Astrocyte (in vitro differentiated cells and primary cell): Measurements from ENCODE around the gene CELSR3. TPM values are rescaled to one million over a fixed set of nuclear protein-coding genes. Genes with fewer than 3 reads are reported as not detected.

Experiments used
- DNase-seq: peaks from one replicate; pipeline ENCODE4 v3.0.0-alpha.2; 2010; ENCODE audit warnings: low read depth
- FAIRE-seq: peaks from 2 replicates; lab custom pipeline; 2011; peaks lifted over from hg19 to GRCh38; lab: Jason Lieb, UNC
- H2AFZ ChIP-seq: 2 replicates; pipeline ENCODE4 v1.6.0; 2012; ENCODE audit warnings: low read depth, low read length, inconsistent platforms
- H3K27ac ChIP-seq: 2 replicates; pipeline ENCODE4 v1.5.1; 2011; ENCODE audit warnings: low read depth, low read length, inconsistent platforms
- H3K27me3 ChIP-seq: 2 replicates; pipeline ENCODE4 v1.6.0; 2011; ENCODE audit warnings: low read length, inconsistent platforms; ENCODE audit not compliant: insufficient read depth
- H3K36me3 ChIP-seq: 2 replicates; pipeline ENCODE4 v1.5.1; 2011; ENCODE audit warnings: low read length, inconsistent platforms; ENCODE audit not compliant: insufficient read depth
- H3K4me1 ChIP-seq: 2 replicates; pipeline ENCODE4 v1.5.1; 2011; ENCODE audit warnings: low read length, inconsistent platforms; ENCODE audit not compliant: insufficient read depth
- H3K4me2 ChIP-seq: 2 replicates; pipeline ENCODE4 v1.6.0; 2012; ENCODE audit warnings: low read length, inconsistent platforms
- H3K4me3 ChIP-seq: 2 replicates; pipeline ENCODE4 v1.5.1; 2011; ENCODE audit warnings: low read depth, mild to moderate bottlenecking, low read length, inconsistent platforms; ENCODE audit not compliant: insufficient read depth
- H3K79me2 ChIP-seq: 2 replicates; pipeline ENCODE4 v1.6.0; 2012; ENCODE audit warnings: mild to moderate bottlenecking, low read length, inconsistent platforms; ENCODE audit not compliant: insufficient read depth
- H3K9ac ChIP-seq: 2 replicates; pipeline ENCODE4 v1.6.0; 2012; ENCODE audit warnings: mild to moderate bottlenecking, low read length, inconsistent platforms
- H3K9me3 ChIP-seq: 2 replicates; pipeline ENCODE4 v1.5.1; 2012; ENCODE audit warnings: low read depth, mild to moderate bottlenecking, low read length, inconsistent platforms; ENCODE audit not compliant: insufficient read depth
- H4K20me1 ChIP-seq: 2 replicates; pipeline ENCODE4 v1.6.0; 2012; ENCODE audit warnings: low read length, inconsistent platforms; ENCODE audit not compliant: insufficient read depth
- H3K27ac Mint-ChIP-seq: one replicate; pipeline ENCODE4 v1.8.0; 2021; ENCODE audit warnings: mild to moderate bottlenecking, mixed read lengths; ENCODE audit not compliant: unreplicated experiment
- H3K27me3 Mint-ChIP-seq: one replicate; pipeline ENCODE4 v1.8.0; 2021; ENCODE audit warnings: low read depth, mixed read lengths; ENCODE audit not compliant: unreplicated experiment
- H3K36me3 Mint-ChIP-seq: one replicate; pipeline ENCODE4 v1.8.0; 2021; ENCODE audit warnings: low read depth, mixed read lengths; ENCODE audit not compliant: unreplicated experiment
- H3K4me1 Mint-ChIP-seq: one replicate; pipeline ENCODE4 v1.8.0; 2021; ENCODE audit warnings: low read depth, mixed read lengths; ENCODE audit not compliant: unreplicated experiment
- H3K4me3 Mint-ChIP-seq: one replicate; pipeline ENCODE4 v1.8.0; 2021; ENCODE audit warnings: mild to moderate bottlenecking, moderate library complexity, mixed read lengths; ENCODE audit not compliant: unreplicated experiment
- H3K9me3 Mint-ChIP-seq: one replicate; pipeline ENCODE4 v1.8.0; 2021; ENCODE audit warnings: mild to moderate bottlenecking, mixed read lengths; ENCODE audit not compliant: unreplicated experiment
- EZH2 ChIP-seq: IDR thresholded peaks from 2 replicates; pipeline ENCODE4 v1.6.1; 2012; ENCODE audit warnings: mild to moderate bottlenecking, low read length, inconsistent platforms; ENCODE audit not compliant: insufficient read depth
- total RNA-seq: library from RNA; stranded (reverse); gene quantifications from 2 replicates; pipeline ENCODE4 v1.2.1, GENCODE V29; 2021
- TF ChIP-seq, protein P1 (sequence below): IDR thresholded peaks from 2 replicates; pipeline ENCODE4 v1.5.1; 2011; ENCODE audit warnings: low read depth, mild to moderate bottlenecking, inconsistent platforms, low read length, moderate library complexity; ENCODE audit not compliant: insufficient read depth

Gene CELSR3
- total RNA-seq, 1 donor from 2014 or later, result 8.6 TPM

GRCh38 chr3:48598323-48599076 is 64.2 kb downstream of the CELSR3 start:
- no peaks in the 10 kb centered on the region for H3K9me3 ChIP-seq
- H3K4me3 ChIP-seq, result peak overlapping the region; percentile 26
- Mint-ChIP-seq H3K4me3 (no peak overlapping the region), H3K36me3 (peaks cover 16% of the 10 kb centered on the region), H3K9me3 (no peaks in the 10 kb centered on the region), H3K27ac (peak overlapping the region; percentile 89), H3K4me1 (peaks cover 48% of the 10 kb centered on the region), H3K27me3 (no peaks in the 10 kb centered on the region)
- H3K27ac ChIP-seq, result peak overlapping the region; percentile 92
- H3K9ac ChIP-seq, result peak overlapping the region; percentile 79
- no peak for TF ChIP-seq EZH2
- TF ChIP-seq, protein P1, sequence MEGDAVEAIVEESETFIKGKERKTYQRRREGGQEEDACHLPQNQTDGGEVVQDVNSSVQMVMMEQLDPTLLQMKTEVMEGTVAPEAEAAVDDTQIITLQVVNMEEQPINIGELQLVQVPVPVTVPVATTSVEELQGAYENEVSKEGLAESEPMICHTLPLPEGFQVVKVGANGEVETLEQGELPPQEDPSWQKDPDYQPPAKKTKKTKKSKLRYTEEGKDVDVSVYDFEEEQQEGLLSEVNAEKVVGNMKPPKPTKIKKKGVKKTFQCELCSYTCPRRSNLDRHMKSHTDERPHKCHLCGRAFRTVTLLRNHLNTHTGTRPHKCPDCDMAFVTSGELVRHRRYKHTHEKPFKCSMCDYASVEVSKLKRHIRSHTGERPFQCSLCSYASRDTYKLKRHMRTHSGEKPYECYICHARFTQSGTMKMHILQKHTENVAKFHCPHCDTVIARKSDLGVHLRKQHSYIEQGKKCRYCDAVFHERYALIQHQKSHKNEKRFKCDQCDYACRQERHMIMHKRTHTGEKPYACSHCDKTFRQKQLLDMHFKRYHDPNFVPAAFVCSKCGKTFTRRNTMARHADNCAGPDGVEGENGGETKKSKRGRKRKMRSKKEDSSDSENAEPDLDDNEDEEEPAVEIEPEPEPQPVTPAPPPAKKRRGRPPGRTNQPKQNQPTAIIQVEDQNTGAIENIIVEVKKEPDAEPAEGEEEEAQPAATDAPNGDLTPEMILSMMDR, result no peak
- peaks cover 21% of the 10 kb centered on the region for H3K79me2 ChIP-seq
- H3K4me1 ChIP-seq, result peaks cover 65% of the 10 kb centered on the region
- FAIRE-seq (peak; percentile 93), DNase-seq (peak; percentile 74)
- peaks cover 12% of the 10 kb centered on the region for H4K20me1 ChIP-seq
- H3K4me2 ChIP-seq, result peak overlapping the region; percentile 74
- no peaks in the 10 kb centered on the region for H3K27me3 ChIP-seq
- peaks cover 32% of the 10 kb centered on the region for H3K36me3 ChIP-seq
- no peak overlapping the region for H2AFZ ChIP-seq

DNA sequence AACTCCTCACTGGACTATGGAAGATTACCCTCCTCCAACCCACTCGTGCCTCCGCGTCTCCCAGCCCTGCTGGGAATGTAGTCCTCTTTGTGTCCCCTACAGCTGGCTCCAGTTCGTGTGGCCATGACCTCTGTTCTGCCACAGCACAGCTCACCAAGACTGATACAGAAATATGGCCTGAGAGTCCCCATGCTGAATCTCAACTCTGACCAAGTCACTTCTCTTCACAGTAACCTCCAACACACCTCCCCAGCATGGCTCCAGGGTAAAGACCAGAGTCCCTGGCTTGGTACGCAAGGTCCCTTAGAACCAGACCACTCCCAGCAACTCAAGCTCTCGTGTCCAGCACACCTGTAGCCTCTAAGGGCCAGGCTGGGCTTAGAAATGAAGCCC is 65.3 kb downstream of the CELSR3 start:
- Mint-ChIP-seq H3K27ac (peak overlapping the region; percentile 89), H3K27me3 (no peaks in the 10 kb centered on the region), H3K4me1 (peaks cover 48% of the 10 kb centered on the region), H3K4me3 (no peak overlapping the region), H3K36me3 (peaks cover 22% of the 10 kb centered on the region), H3K9me3 (peaks cover 2% of the 10 kb centered on the region)
- peaks cover 9% of the 10 kb centered on the region for H4K20me1 ChIP-seq
- H3K4me2 ChIP-seq, result peak overlapping the region; percentile 74
- DNase-seq (no peak), FAIRE-seq (no peak)
- peaks cover 75% of the 10 kb centered on the region for H3K4me1 ChIP-seq
- H3K27ac ChIP-seq, result peak overlapping the region; percentile 92
- peaks cover 32% of the 10 kb centered on the region for H3K79me2 ChIP-seq
- no peaks in the 10 kb centered on the region for H3K27me3 ChIP-seq
- H3K36me3 ChIP-seq, result peaks cover 23% of the 10 kb centered on the region
- TF ChIP-seq, protein P1, result no peak
- TF ChIP-seq EZH2, result no peak
- H3K9ac ChIP-seq, result peak overlapping the region; percentile 79
- no peak overlapping the region for H2AFZ ChIP-seq
- no peaks in the 10 kb centered on the region for H3K9me3 ChIP-seq
- H3K4me3 ChIP-seq, result no peak overlapping the region
